WI38 (cell line): Measurements from ENCODE around the gene EMX1.

ENCODE experiments used
- H3K4me3 ChIP-seq: 2 replicates; pipeline ENCODE4 v1.5.1; 2011; ENCODE audit warnings: low read depth, mild to moderate bottlenecking, control low read depth, low read length
- TF ChIP-seq, protein P1 (sequence below): IDR thresholded peaks from 2 replicates; pipeline ENCODE4 v1.5.1; 2012; ENCODE audit warnings: low read depth, mild to moderate bottlenecking, control low read depth, low read length

Gene EMX1

DNA sequence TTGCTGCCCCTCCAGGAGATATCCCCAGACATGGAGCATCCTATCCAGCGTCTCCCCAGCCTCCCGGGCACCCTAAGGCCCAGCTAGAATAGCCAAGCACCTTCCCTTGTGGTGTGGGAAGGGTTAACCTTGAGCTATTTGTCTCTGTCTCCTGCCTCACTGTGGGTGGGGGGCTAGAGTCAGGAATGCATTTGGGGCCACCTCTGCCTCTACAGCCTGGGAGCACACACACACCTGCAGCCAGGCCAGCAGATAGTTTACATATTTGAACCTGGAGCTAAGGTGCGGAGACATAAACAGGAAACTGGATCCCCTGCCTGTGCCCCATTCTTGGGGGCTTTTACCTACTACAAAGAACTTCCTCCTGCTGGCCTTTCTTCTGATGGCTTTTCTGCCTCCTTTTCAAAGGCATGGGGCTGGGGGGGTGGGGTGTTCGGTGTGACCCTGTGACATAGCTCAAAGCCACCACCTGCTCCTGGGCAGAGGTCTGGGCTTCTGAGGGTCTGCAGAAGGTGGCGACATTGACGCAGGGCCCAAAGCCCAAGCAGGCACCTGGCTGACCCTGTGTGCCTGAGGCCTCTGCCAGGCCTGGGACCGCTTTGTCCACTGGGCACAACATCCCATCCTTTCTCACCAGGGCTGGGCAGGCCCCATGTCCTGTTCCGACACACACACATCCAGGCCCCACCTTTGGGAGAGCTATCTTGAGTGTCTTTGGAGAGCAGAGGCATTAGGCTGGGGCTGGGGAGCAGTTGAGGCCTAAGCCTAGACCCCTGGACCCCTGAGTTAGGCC is 34.2 kb downstream of the EMX1 start:
- no peak overlapping the region for H3K4me3 ChIP-seq
- TF ChIP-seq, protein P1, sequence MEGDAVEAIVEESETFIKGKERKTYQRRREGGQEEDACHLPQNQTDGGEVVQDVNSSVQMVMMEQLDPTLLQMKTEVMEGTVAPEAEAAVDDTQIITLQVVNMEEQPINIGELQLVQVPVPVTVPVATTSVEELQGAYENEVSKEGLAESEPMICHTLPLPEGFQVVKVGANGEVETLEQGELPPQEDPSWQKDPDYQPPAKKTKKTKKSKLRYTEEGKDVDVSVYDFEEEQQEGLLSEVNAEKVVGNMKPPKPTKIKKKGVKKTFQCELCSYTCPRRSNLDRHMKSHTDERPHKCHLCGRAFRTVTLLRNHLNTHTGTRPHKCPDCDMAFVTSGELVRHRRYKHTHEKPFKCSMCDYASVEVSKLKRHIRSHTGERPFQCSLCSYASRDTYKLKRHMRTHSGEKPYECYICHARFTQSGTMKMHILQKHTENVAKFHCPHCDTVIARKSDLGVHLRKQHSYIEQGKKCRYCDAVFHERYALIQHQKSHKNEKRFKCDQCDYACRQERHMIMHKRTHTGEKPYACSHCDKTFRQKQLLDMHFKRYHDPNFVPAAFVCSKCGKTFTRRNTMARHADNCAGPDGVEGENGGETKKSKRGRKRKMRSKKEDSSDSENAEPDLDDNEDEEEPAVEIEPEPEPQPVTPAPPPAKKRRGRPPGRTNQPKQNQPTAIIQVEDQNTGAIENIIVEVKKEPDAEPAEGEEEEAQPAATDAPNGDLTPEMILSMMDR, result no peak

DNA sequence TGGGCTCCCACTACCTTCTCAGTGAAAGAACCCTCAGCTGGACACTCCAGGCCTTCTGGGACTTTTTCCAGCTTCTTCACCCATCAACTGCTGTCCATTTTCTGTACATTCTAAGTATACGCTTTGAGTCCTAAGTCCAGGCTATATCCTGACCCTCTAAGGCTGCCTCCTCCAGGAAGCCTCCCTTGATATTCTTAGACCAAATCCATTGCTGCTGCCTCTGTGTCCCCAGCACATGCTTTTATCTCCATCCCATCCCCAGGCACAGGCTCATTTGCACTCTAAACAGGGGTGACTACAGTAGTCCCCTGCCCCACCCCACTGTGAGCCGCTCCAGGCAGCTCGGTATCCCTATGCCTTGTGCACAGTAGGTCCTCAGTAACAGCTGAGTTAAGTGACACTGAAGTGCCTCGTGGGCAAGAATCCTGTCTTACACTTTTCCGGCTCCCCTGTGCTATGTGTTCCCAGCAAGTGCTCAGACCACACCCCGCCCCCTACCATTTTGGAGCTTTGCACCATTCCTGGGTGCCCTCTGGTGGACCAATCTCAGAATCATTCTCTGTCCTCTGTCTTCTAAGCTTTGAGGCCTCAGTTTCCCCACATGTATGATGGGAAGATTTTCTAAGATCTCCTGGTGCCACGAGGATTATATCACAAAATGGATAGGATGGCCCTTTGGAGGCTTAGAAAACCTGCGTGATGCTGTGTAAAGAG is 34.9 kb downstream of the EMX1 start:
- TF ChIP-seq, protein P1, result no peak
- H3K4me3 ChIP-seq, result no peak overlapping the region

DNA sequence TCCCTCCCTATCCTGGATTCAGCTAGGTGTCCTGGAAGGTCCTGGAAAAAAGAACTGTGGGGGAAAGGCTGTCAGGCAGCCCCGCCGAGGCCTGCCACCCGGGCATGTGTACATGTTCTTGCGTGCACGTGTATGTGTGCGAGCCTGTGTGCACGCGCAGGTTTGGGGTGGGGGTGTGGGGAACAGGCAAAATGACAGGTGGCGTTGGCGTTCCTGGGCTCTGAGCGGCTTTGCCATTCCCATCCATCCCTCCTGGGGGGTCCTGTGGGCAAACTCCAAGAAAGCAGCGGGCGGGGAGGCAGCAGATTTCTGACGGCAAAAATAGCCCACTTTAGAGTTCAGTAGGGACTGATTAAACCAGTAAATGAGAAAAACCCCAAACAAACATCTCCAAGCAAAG is 35.6 kb downstream of the EMX1 start:
- TF ChIP-seq, protein P1, result no peak
- H3K4me3 ChIP-seq, result no peak overlapping the region

DNA sequence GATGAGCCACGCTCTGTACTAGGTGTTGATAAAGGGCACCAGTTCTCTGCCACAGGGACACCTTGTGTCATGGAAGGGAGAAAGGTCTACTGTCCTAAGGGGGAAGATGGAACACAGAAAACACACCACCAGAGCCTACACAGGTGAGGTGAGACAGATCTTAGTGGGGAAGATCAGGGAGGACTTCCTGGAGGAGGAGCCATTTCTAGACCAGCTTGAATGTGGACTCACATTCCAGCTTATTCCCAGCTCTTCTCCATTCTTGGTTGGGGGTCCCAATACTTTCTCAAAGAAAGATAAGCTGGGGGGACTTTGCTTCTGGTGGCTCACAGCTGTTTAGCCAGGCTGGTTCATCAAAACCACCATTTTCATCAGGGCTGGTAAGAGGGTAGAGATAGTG is 36.2 kb downstream of the EMX1 start:
- no peak overlapping the region for H3K4me3 ChIP-seq
- TF ChIP-seq, protein P1, result no peak

DNA sequence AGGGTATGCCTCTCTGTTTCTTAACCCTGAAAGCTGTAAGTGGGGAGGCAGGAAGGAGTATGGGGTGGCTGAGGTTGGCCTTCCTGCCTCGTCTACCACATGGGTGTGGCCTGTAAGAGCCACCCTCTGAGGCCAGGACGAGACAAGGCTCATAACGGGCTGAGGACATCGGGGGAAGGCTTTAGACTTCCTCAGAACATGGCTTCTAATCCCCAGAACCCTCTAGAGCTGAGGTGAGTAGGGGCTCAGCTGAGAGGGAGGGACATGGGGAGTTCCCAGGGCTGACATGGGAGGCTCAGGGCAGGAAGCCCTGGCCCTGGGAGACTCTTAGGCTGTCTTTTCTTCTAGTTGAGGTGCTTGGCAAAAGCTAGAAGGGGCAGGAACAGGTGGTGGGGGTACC is 36.7 kb downstream of the EMX1 start:
- no peak overlapping the region for H3K4me3 ChIP-seq
- TF ChIP-seq, protein P1, result no peak

DNA sequence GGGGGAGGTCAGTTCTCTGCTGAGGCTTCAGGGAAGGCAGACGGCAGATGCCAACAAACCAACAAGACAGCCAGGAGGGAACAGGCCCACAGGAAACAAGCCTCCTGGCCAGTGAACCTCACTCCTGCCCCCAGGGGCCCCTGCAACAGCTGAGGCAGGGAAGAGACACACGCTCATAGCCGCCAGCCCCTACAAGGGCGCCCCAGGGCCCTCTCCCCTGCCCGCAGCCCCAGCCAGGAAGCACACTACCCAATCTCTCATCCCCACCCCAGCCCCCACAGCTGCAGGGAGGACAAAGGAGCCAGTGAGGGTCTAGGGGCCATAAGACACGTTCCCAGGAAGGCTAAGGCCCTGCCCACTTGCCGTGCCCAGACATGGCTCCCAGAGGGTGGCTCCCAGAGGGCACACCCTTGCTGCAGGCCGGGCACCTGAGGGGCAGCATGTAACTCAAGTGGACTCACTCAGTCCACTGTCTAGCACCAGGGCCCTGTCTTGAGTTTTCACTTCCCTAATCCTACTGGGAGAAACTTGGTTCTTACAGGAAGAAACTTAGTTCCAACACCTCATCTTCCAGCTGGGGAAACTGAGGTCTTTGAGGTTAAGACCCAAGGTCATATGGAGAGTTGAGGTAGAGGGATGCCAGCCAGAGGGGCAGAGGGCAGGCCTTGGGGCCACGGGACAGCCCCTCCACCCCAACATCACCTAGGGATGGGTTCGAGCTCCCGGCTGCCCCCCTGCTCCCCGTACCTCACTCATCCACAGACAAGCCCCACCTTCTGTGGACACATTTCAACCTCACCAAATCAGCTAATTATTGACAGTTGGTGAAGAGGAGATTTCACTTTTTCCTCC is 37.3 kb downstream of the EMX1 start:
- no peak overlapping the region for H3K4me3 ChIP-seq
- TF ChIP-seq, protein P1, result no peak
